HepG2 (cell line): ENCODE measurements around the gene SFI1. TPM values are rescaled to one million over a fixed set of nuclear protein-coding genes. Genes with fewer than 3 reads are reported as not detected.
A peak's percentile ranks its signal among the peaks of the same experiment; 100 is the strongest.
"Not testable (repeated sequence)": the region's sequence is repeated elsewhere in the genome, so short reads cannot be mapped to it uniquely, and the experiment has no call there.

Experiments used
- ATAC-seq: fragments of 200-7000 bp; cut with Tn5 transposase; 3 replicates; pipeline ENCODE4 v1.9.1; 2020; ENCODE audit warnings: mild to moderate bottlenecking, moderate library complexity
- BruUV-seq: library from RNA; stranded (reverse); fragments of 400-500 nt; replicated peaks from 2 replicates; lab custom pipeline; 2021; lab: Mats Ljungman, UMichigan
- CTCF ChIA-PET: fragments of 300-600 bp; formaldehyde crosslinking; extraction: SDS; loops from one replicate; lab custom pipeline; 2021; ENCODE audit warnings: low total read pairs, inconsistent platforms, low intra/inter-chr PET ratio; lab: Yijun Ruan, JAX
- POLR2A ChIA-PET: fragments of 350-600 bp; sonication (Branson Sonifier 250); formaldehyde crosslinking; loops from one replicate; lab custom pipeline; 2020; ENCODE audit warnings: antibody characterized with exemption, inconsistent platforms; lab: Yijun Ruan, JAX
- DNase-seq: peaks from one replicate; pipeline ENCODE4 v3.0.0-alpha.2; 2015; ENCODE audit warnings: low spot score
- FAIRE-seq: peaks from 3 replicates; lab custom pipeline; 2011; peaks lifted over from hg19 to GRCh38; lab: Jason Lieb, UNC
- H2AFZ ChIP-seq: one replicate; pipeline ENCODE4 v1.6.1; 2011; ENCODE audit warnings: low read length, inconsistent platforms
- H3K27ac ChIP-seq: fragments of 300-600 bp; 3 replicates; pipeline ENCODE4 v1.8.0; 2011; ENCODE audit warnings: mixed run types, mild to moderate bottlenecking, mixed read lengths, low read length, inconsistent platforms; ENCODE audit not compliant: insufficient read depth; ENCODE audit errors: extremely low read length
- H3K27me3 ChIP-seq, 2 experiments: fragments of 200-600 bp in 1 of 2; 2 replicates in 1 of 2; 3 replicates in 1 of 2; pipeline versions ENCODE4 v1.6.0 to v1.8.0; 2011; ENCODE audit warnings: low read length in 2 of 2, mild to moderate bottlenecking in 2 of 2, moderate library complexity in 2 of 2, inconsistent platforms in 1 of 2; ENCODE audit not compliant: insufficient read depth in 2 of 2, control insufficient read depth in 1 of 2
- H3K36me3 ChIP-seq, 2 experiments: fragments of 200-600 bp in 1 of 2; replicated peaks in 1 of 2; 2 replicates in 1 of 2; 3 replicates in 1 of 2; pipeline versions ENCODE4 v1.5.1 to v1.8.0; 2011; ENCODE audit warnings: low read length in 2 of 2, inconsistent platforms in 1 of 2; ENCODE audit not compliant: insufficient read depth in 2 of 2, control insufficient read depth in 1 of 2
- H3K4me1 ChIP-seq: 2 replicates; pipeline ENCODE4 v1.5.1; 2012; ENCODE audit warnings: low read length, inconsistent platforms; ENCODE audit not compliant: insufficient read depth
- H3K4me2 ChIP-seq: 2 replicates; pipeline ENCODE4 v1.6.0; 2011; ENCODE audit warnings: low read depth, low read length, inconsistent platforms
- H3K4me3 ChIP-seq, 3 experiments: fragments of 200-600 bp in 1 of 3; sonication (generic), shearing (Covaris generic) in 1 of 3; replicated peaks in 1 of 3; 2 replicates each; pipeline ENCODE4 v1.5.1; 2011 to 2016; ENCODE audit warnings: low read length in 3 of 3, inconsistent platforms in 2 of 3, low read depth in 2 of 3, mild to moderate bottlenecking in 2 of 3, control low read depth in 1 of 3, mixed read lengths in 1 of 3; ENCODE audit not compliant: insufficient read depth in 1 of 3
- H3K79me2 ChIP-seq: one replicate; pipeline ENCODE4 v1.6.1; 2011; ENCODE audit warnings: low read length, inconsistent platforms; ENCODE audit not compliant: insufficient read depth
- H3K9ac ChIP-seq: 2 replicates; pipeline ENCODE4 v1.6.0; 2011; ENCODE audit warnings: mild to moderate bottlenecking, low read depth, low read length, inconsistent platforms; ENCODE audit not compliant: insufficient read depth
- H3K9me3 ChIP-seq: 2 replicates; pipeline ENCODE4 v1.5.1; 2012; ENCODE audit warnings: mild to moderate bottlenecking, low read length
- H4K20me1 ChIP-seq: 2 replicates; pipeline ENCODE4 v1.6.0; 2011; ENCODE audit warnings: inconsistent platforms, mild to moderate bottlenecking, low read length, moderate library complexity; ENCODE audit not compliant: insufficient read depth
- ARHGAP35 ChIP-seq: sonication (generic); formaldehyde crosslinking; IDR thresholded peaks from 2 replicates; pipeline ENCODE4 v1.9.0; 2022; ENCODE audit warnings: mild to moderate bottlenecking, inconsistent platforms, moderate library complexity, missing genetic modification reagents, borderline replicate concordance
- ATF7 ChIP-seq, 2 experiments: fragments of 450-650 bp in 1 of 2; sonication (generic) in 1 of 2; formaldehyde crosslinking in 1 of 2; IDR thresholded peaks; 2 replicates each; pipeline versions ENCODE4 v1.4.0 to v1.6.1; 2016 to 2020; ENCODE audit warnings: antibody characterized with exemption in 1 of 2, mild to moderate bottlenecking in 1 of 2, missing genetic modification reagents in 1 of 2
- CBX5 ChIP-seq: sonication (generic); formaldehyde crosslinking; IDR thresholded peaks from 2 replicates; pipeline ENCODE4 v1.4.0; 2020; ENCODE audit warnings: missing genetic modification reagents, borderline replicate concordance
- ESRRA ChIP-seq: sonication (generic); formaldehyde crosslinking; IDR thresholded peaks from 2 replicates; pipeline ENCODE4 v1.5.1; 2020; ENCODE audit warnings: mild to moderate bottlenecking, low read depth, missing genetic modification reagents
- KAT7 ChIP-seq: IDR thresholded peaks from 2 replicates; pipeline ENCODE4 v1.6.1; 2018; ENCODE audit warnings: borderline replicate concordance, missing compliant biosample characterization
- KAT8 ChIP-seq: IDR thresholded peaks from 2 replicates; pipeline ENCODE4 v1.6.1; 2016; ENCODE audit warnings: missing genetic modification reagents, missing compliant biosample characterization
- MAX ChIP-seq: IDR thresholded peaks from 2 replicates; pipeline ENCODE4 v1.6.1; 2012; ENCODE audit warnings: inconsistent platforms
- NFRKB ChIP-seq: fragments of 450-650 bp; IDR thresholded peaks from 2 replicates; pipeline ENCODE4 v1.6.1; 2017
- NR2C2 ChIP-seq: sonication (generic); formaldehyde crosslinking; IDR thresholded peaks from 2 replicates; pipeline ENCODE4 v1.4.0; 2020; ENCODE audit warnings: missing genetic modification reagents, mild to moderate bottlenecking, moderate library complexity, borderline replicate concordance
- NR2F2 ChIP-seq: IDR thresholded peaks from 2 replicates; pipeline ENCODE4 v1.6.1; 2012; ENCODE audit warnings: low read depth, inconsistent platforms, borderline replicate concordance
- RAD21 ChIP-seq: fragments of 450-650 bp; formaldehyde crosslinking; IDR thresholded peaks from 2 replicates; pipeline ENCODE4 v1.5.0; 2020; ENCODE audit warnings: mild to moderate bottlenecking
- RNF219 ChIP-seq: sonication (generic); formaldehyde crosslinking; IDR thresholded peaks from 2 replicates; pipeline ENCODE4 v1.5.0; 2020; ENCODE audit warnings: mild to moderate bottlenecking, missing genetic modification reagents
- SAP130 ChIP-seq: IDR thresholded peaks from 2 replicates; pipeline ENCODE4 v1.6.1; 2016; ENCODE audit warnings: low read depth
- TEAD3 ChIP-seq: optimal IDR thresholded peaks from 2 replicates; pipeline ENCODE3; 2016; ENCODE audit warnings: borderline replicate concordance
- ZBTB10 ChIP-seq: sonication (generic); formaldehyde crosslinking; IDR thresholded peaks from 2 replicates; pipeline ENCODE4 v1.4.0; 2020; ENCODE audit warnings: missing genetic modification reagents, borderline replicate concordance
- ZBTB21 ChIP-seq: sonication (generic); formaldehyde crosslinking; IDR thresholded peaks from 2 replicates; pipeline ENCODE4 v1.4.0; 2020; ENCODE audit warnings: missing genetic modification reagents
- ZBTB38 ChIP-seq: sonication (generic); formaldehyde crosslinking; IDR thresholded peaks from 2 replicates; pipeline ENCODE4 v1.5.1; 2020; ENCODE audit warnings: mild to moderate bottlenecking, missing genetic modification reagents
- ZKSCAN8 ChIP-seq: IDR thresholded peaks from 2 replicates; pipeline ENCODE4 v1.6.1; 2016; ENCODE audit warnings: borderline replicate concordance, missing genetic modification reagents, missing compliant biosample characterization
- ZNF335 ChIP-seq: sonication (generic); formaldehyde crosslinking; IDR thresholded peaks from 2 replicates; pipeline ENCODE4 v1.4.0; 2020; ENCODE audit warnings: missing genetic modification reagents
- ZNF891 ChIP-seq: sonication (generic); formaldehyde crosslinking; IDR thresholded peaks from 2 replicates; pipeline ENCODE4 v1.5.0; 2020; ENCODE audit warnings: mild to moderate bottlenecking, missing genetic modification reagents
- WGBS: methylation state at CpG from one replicate; pipeline ENCODE4 v1.1.6; 2017; ENCODE audit warnings: low lambda C conversion rate; 5-methylcytosine and 5-hydroxymethylcytosine counted together
- in situ Hi-C: cut with HindIII; loops from 2 replicates; pipeline ENCODE4 v1.10.0; 2017; ENCODE audit warnings: low pct_unique_long_range_greater_than_20kb; ENCODE audit not compliant: extremely low pct_ligation_motif_present
- intact Hi-C: fragments of 100-400 bp; cut with micrococcal nuclease; formaldehyde crosslinking; loops from one replicate; pipeline ENCODE4 v1.10.0; 2022; ENCODE audit not compliant: unreplicated experiment
- polyA plus RNA-seq, 8 experiments: library from polyadenylated mRNA; depleted of rRNA in 3 of 8; stranded (reverse) in 7 of 8; unstranded in 1 of 8; fragments of >200 nt; fragmentation: Illumina TruSeq in 4 of 8; extraction: Trizol in 4 of 8; gene quantifications; 2 replicates each; pipeline versions ENCODE4 v1.2.1 to v1.2.3, GENCODE V29; 2011 to 2016; ENCODE audit warnings: low read depth in 4 of 8, missing spikeins in 1 of 8, mixed read lengths in 1 of 8; ENCODE audit not compliant: insufficient read depth in 1 of 8
- total RNA-seq, 5 experiments: library from RNA; depleted of rRNA; stranded (reverse); fragments of >200 nt; fragmentation: Illumina TruSeq; extraction: Trizol; gene quantifications; 2 replicates each; pipeline ENCODE4 v1.2.3, GENCODE V29; 2016; ENCODE audit warnings: low read depth in 1 of 5

Gene SFI1
- total and polyA plus RNA-seq, 2 of the 13 experiments (the other 11 are each of a cell fraction or from before 2014, with no cell fraction given) = 20.5 to 40.1 TPM

- peak; percentile 62 for TF ChIP-seq TEAD3
- TF ChIP-seq ESRRA (CRISPR knock-in tag) = peak; percentile 68; the same call in 1 of the 2 replicates
- peak; percentile 27; the same call in 1 of the 2 replicates for TF ChIP-seq RAD21 (CRISPR knock-in tag)
- no peak for TF ChIP-seq ZBTB21 (CRISPR knock-in tag)
- peak; percentile 68 for TF ChIP-seq MAX
- TF ChIP-seq NR2C2 (CRISPR knock-in tag) = peak; percentile 85
- TF ChIP-seq ATF7 (IDR thresholded peaks at IDR 0.05) = no peak
- no peak for TF ChIP-seq ATF7 (CRISPR knock-in tag; IDR thresholded peaks at IDR 0.05)
- TF ChIP-seq NR2F2 = peak; percentile 65
- no peak for TF ChIP-seq ARHGAP35 (CRISPR knock-in tag)
- peak; percentile 73 for TF ChIP-seq SAP130
- TF ChIP-seq ZNF891 (CRISPR knock-in tag) = no peak
- no peak for TF ChIP-seq NFRKB
- peak; percentile 62 for TF ChIP-seq KAT8
- no peak for TF ChIP-seq ZBTB10 (CRISPR knock-in tag)
- no peak for TF ChIP-seq RNF219 (CRISPR knock-in tag)
- peak; percentile 75 for TF ChIP-seq ZBTB38 (CRISPR knock-in tag)
- TF ChIP-seq ZKSCAN8 (CRISPR knock-in tag) = peak; percentile 62; the same call in 1 of the 2 replicates
- peak; percentile 69; the same call in 1 of the 2 replicates for TF ChIP-seq CBX5 (CRISPR knock-in tag)
- peak; percentile 67; the same call in 1 of the 2 replicates for TF ChIP-seq KAT7 (CRISPR knock-in tag)
- 0 out of 2 replicates have a peak, but pooled peaks have one; percentile 29 for TF ChIP-seq ZNF335 (CRISPR knock-in tag)
- TF ChIP-seq, all 625 proteins: peak for 116
Measured at GRCh38 chr22:31588970-31589675, 92.8 kb downstream of the SFI1 start (continued).

GRCh38 chr22:31590161-31590560 is 93.8 kb downstream of the SFI1 start:
- Histone ChIP-seq H3K4me1 (peaks cover 49% of the 10 kb centered on the region), H3K4me2 (peak overlapping the region; percentile 45), H3K27ac (peak overlapping the region; percentile 92)
- in situ Hi-C loops, ATAC-seq, H3K4me3 ChIP-seq, DNase-seq, H3K9ac ChIP-seq, H4K20me1 ChIP-seq, intact Hi-C loops, H3K9me3 ChIP-seq, H2AFZ ChIP-seq, H3K27me3 ChIP-seq, CTCF ChIA-PET, H3K36me3 ChIP-seq, H3K79me2 ChIP-seq, BruUV-seq, FAIRE-seq: not testable (repeated sequence)
- no CpG with 5 or more reads among the region's 2 CpGs for WGBS
- POLR2A ChIA-PET = interaction anchor here (0.8 kb wide), 1 partner anchor 40 kb away, joined by 4 read pairs; no protein-coding TSS in a partner anchor
